ENCODE data around the gene ADGRB2. TPM values are rescaled to one million over a fixed set of nuclear protein-coding genes. Genes with fewer than 3 reads are reported as not detected.

The ADGRB2 gene
- total RNA-seq, 2 experiments from 2014 or later: 4.0 to 11.4 TPM

DNA sequence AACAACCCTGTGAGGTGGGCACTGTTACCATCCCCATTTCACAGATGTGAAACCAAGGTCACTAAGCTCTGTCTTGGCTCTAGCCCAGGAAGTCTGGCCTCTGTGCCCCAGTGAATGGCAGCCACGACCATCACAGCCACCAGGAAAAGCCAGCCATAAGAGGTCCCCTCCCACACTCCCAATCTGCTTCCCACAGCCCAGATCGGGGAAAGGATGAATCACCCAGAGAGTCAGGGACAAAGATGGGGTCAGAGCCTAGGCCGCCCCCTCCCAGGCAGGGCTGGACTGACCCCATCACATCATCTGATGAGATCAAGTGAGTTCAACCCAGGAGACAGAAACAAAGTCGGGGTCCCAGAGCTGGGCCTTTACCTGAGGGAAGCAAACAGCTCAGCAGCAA lies 37.4 kb downstream of the ADGRB2 start:
- no peak for TF ChIP-seq CTCF (conservative IDR thresholded peaks at IDR 0.05; ENCODE audit: low read length)
- TF ChIP-seq EZH2phosphoT487 (IDR thresholded peaks at IDR 0.05; ENCODE audit: borderline replicate concordance, low read depth, low read length): no peak
- H3K4me3 ChIP-seq (ENCODE audit: low read depth, low read length, poor library complexity, severe bottlenecking): no peak overlapping the region
- H3K4me1 ChIP-seq (ENCODE audit: insufficient read depth, low read length, poor library complexity, severe bottlenecking): peaks cover 13% of the 10 kb centered on the region
- CTCF ChIA-PET (ENCODE audit: unreplicated experiment): no interaction called here
- 0 out of 2 replicates have a peak overlapping the region, but pooled peaks have one; percentile 9 for H3K4me2 ChIP-seq (ENCODE audit: low read length)
- POLR2A ChIA-PET: no interaction called here
- no peaks in the 10 kb centered on the region for H3K79me2 ChIP-seq (ENCODE audit: insufficient read depth, low read depth, low read length)
- no peaks in the 10 kb centered on the region for H3K9me2 ChIP-seq (ENCODE audit: insufficient read depth, low read length)
- DNase-seq (ENCODE audit: low spot score): no peak
- intact Hi-C loops (cut with micrococcal nuclease; ENCODE audit: unreplicated experiment): no loop called here
- no peaks in the 10 kb centered on the region for H3K9me3 ChIP-seq (ENCODE audit: low read length)
- H2AFZ ChIP-seq (ENCODE audit: low read length): no peak overlapping the region
- BruUV-seq (replicated peaks): no TSS peak
- no peaks in the 10 kb centered on the region for H3K36me3 ChIP-seq (ENCODE audit: insufficient read depth, low read length)
- H3K27ac ChIP-seq (ENCODE audit: low read depth, low read length, poor library complexity, severe bottlenecking): no peak overlapping the region
- H4K20me1 ChIP-seq (ENCODE audit: insufficient read depth, low read length): no peaks in the 10 kb centered on the region

- peak overlapping the region; percentile 9; the same call in 1 of the 2 replicates for H3K4me2 ChIP-seq (ENCODE audit: low read length)
- no peaks in the 10 kb centered on the region for H4K20me1 ChIP-seq (ENCODE audit: insufficient read depth, low read length)
- peaks cover 13% of the 10 kb centered on the region for H3K4me1 ChIP-seq (ENCODE audit: insufficient read depth, low read length, poor library complexity, severe bottlenecking)
- no peaks in the 10 kb centered on the region for H3K36me3 ChIP-seq (ENCODE audit: insufficient read depth, low read length)
- no peaks in the 10 kb centered on the region for H3K9me3 ChIP-seq (ENCODE audit: low read length)
- intact Hi-C loops (cut with micrococcal nuclease; ENCODE audit: unreplicated experiment): no loop called here
- no peaks in the 10 kb centered on the region for H3K9me2 ChIP-seq (ENCODE audit: insufficient read depth, low read length)
- no peak overlapping the region for H3K27ac ChIP-seq (ENCODE audit: low read depth, low read length, poor library complexity, severe bottlenecking)
- no peaks in the 10 kb centered on the region for H3K79me2 ChIP-seq (ENCODE audit: insufficient read depth, low read depth, low read length)
- TF ChIP-seq EZH2phosphoT487 (IDR thresholded peaks at IDR 0.05; ENCODE audit: borderline replicate concordance, low read depth, low read length) (no peak), CTCF (conservative IDR thresholded peaks at IDR 0.05; ENCODE audit: low read length) (no peak)
- CTCF ChIA-PET (ENCODE audit: unreplicated experiment): no interaction called here
- no TSS peak for BruUV-seq (replicated peaks)
- POLR2A ChIA-PET: no interaction called here
- no peak overlapping the region for H2AFZ ChIP-seq (ENCODE audit: low read length)
- peak; percentile 38 for DNase-seq (ENCODE audit: low spot score)
- no peak overlapping the region for H3K4me3 ChIP-seq (ENCODE audit: low read depth, low read length, poor library complexity, severe bottlenecking)
Measured at GRCh38 chr1:31725777-31726535, 38.2 kb downstream of the ADGRB2 start.

GRCh38 chr1:31725134-31725533 lies 39.0 kb downstream of the ADGRB2 start:
- Histone ChIP-seq H3K4me2 (ENCODE audit: low read length) (no peak overlapping the region), H4K20me1 (ENCODE audit: insufficient read depth, low read length) (no peaks in the 10 kb centered on the region), H3K4me3 (ENCODE audit: low read depth, low read length, poor library complexity, severe bottlenecking) (no peak overlapping the region), H3K79me2 (ENCODE audit: insufficient read depth, low read depth, low read length) (no peaks in the 10 kb centered on the region), H3K27ac (ENCODE audit: low read depth, low read length, poor library complexity, severe bottlenecking) (no peak overlapping the region), H3K4me1 (ENCODE audit: insufficient read depth, low read length, poor library complexity, severe bottlenecking) (peaks cover 13% of the 10 kb centered on the region), H2AFZ (ENCODE audit: low read length) (no peak overlapping the region), H3K36me3 (ENCODE audit: insufficient read depth, low read length) (no peaks in the 10 kb centered on the region), H3K9me3 (ENCODE audit: low read length) (no peaks in the 10 kb centered on the region), H3K9me2 (ENCODE audit: insufficient read depth, low read length) (no peaks in the 10 kb centered on the region)
- intact Hi-C loops (cut with micrococcal nuclease; ENCODE audit: unreplicated experiment): no loop called here
- CTCF ChIA-PET (ENCODE audit: unreplicated experiment): no interaction called here
- BruUV-seq (replicated peaks): no TSS peak
- DNase-seq (ENCODE audit: low spot score): no peak
- no peak for TF ChIP-seq EZH2phosphoT487 (IDR thresholded peaks at IDR 0.05; ENCODE audit: borderline replicate concordance, low read depth, low read length)
- TF ChIP-seq CTCF (conservative IDR thresholded peaks at IDR 0.05; ENCODE audit: low read length): no peak
- POLR2A ChIA-PET: interaction anchor here (0.6 kb wide), 1 partner anchor 109 kb away, joined by 3 read pairs; no protein-coding TSS in a partner anchor

Measured in OCI-LY7 (cell line).